ENCODE results near the gene BRPF3. TPM values are rescaled to one million over a fixed set of nuclear protein-coding genes. Genes with fewer than 3 reads are reported as not detected.

BRPF3 gene
- 5.0 and 8.4 TPM in 2 replicates for polyA plus RNA-seq

GRCh38 chr6:36196113-36196879 lies at the start of gene BRPF3:
TSS of gene BRPF3 (plus strand) at chr6:36196744. CDS start at chr6:36200323, 3,579 bp downstream.

GRCh38 chr6:36269834-36270705 lies 73.5 kb downstream of the BRPF3 start, which contains the start of gene PNPLA1:
TSS of gene PNPLA1 (plus strand) at chr6:36270060. CDS start at chr6:36270460, 400 bp downstream.

Other genes with a start within 250 kb of the BRPF3 start
- 1.4 and 2.9 TPM in 2 replicates for gene SLC26A8, start 172.1 kb upstream of the BRPF3 start, polyA plus RNA-seq
- gene MAPK14, start 168.9 kb upstream of the BRPF3 start, polyA plus RNA-seq = 8.6 and 10.1 TPM in 2 replicates
- gene MAPK13, start 66.2 kb upstream of the BRPF3 start, polyA plus RNA-seq = 0.69 and 0.94 TPM in 2 replicates
- gene PNPLA1, start 73.3 kb downstream of the BRPF3 start, polyA plus RNA-seq = not detected in 2 replicates
- not detected in 2 replicates for gene BNIP5, start 140.1 kb downstream of the BRPF3 start, polyA plus RNA-seq
- not detected in 2 replicates for gene ETV7, start 190.9 kb downstream of the BRPF3 start, polyA plus RNA-seq
- not detected in 2 replicates for gene PXT1, start 246.1 kb downstream of the BRPF3 start, polyA plus RNA-seq
- gene KCTD20, start 246.3 kb downstream of the BRPF3 start, polyA plus RNA-seq = 5.6 and 5.7 TPM in 2 replicates